Smooth muscle cell (in vitro differentiated cells): ENCODE data around the gene SLC9A3. TPM values are rescaled to one million over a fixed set of nuclear protein-coding genes. Genes with fewer than 3 reads are reported as not detected.

Source experiments
- DNase-seq: peaks from one replicate; lab custom pipeline; 2025; ENCODE audit not compliant: unreplicated experiment; lab: John Stamatoyannopoulos, UW
- H2AFZ ChIP-seq: fragments of 200-600 bp; sonication (generic); 2 replicates; pipeline ENCODE4 v1.6.0; 2016; ENCODE audit warnings: antibody characterized with exemption, low read depth, mild to moderate bottlenecking
- H3F3A ChIP-seq: fragments of 200-600 bp; sonication (generic); 2 replicates; pipeline ENCODE4 v1.6.0; 2017; ENCODE audit warnings: antibody characterized with exemption, low read depth
- H3K27ac ChIP-seq: fragments of 200-600 bp; sonication (generic); 2 replicates; pipeline ENCODE4 v1.5.1; 2016; ENCODE audit warnings: low read depth, mild to moderate bottlenecking
- H3K27me3 ChIP-seq: fragments of 200-600 bp; sonication (generic); 2 replicates; pipeline ENCODE4 v1.6.1; 2016; ENCODE audit warnings: low read depth, mild to moderate bottlenecking
- H3K36me3 ChIP-seq: fragments of 200-600 bp; sonication (generic); 2 replicates; pipeline ENCODE4 v1.5.1; 2016; ENCODE audit warnings: low read depth
- H3K4me1 ChIP-seq: fragments of 200-600 bp; sonication (generic); 2 replicates; pipeline ENCODE4 v1.5.1; 2016; ENCODE audit warnings: low read depth
- H3K4me2 ChIP-seq: fragments of 200-600 bp; sonication (generic); 2 replicates; pipeline ENCODE4 v1.6.0; 2016; ENCODE audit warnings: mild to moderate bottlenecking
- H3K4me3 ChIP-seq: fragments of 200-600 bp; sonication (generic); 2 replicates; pipeline ENCODE4 v1.5.1; 2016; ENCODE audit warnings: mild to moderate bottlenecking
- H3K79me2 ChIP-seq: fragments of 200-600 bp; sonication (generic); 2 replicates; pipeline ENCODE4 v1.6.0; 2016; ENCODE audit warnings: low read depth, mild to moderate bottlenecking
- H3K9ac ChIP-seq: fragments of 200-600 bp; sonication (generic); 2 replicates; pipeline ENCODE4 v1.6.0; 2016; ENCODE audit warnings: low read depth
- H3K9me3 ChIP-seq: fragments of 200-600 bp; sonication (generic); replicated peaks from 2 replicates; pipeline ENCODE4 v1.5.1; 2016; ENCODE audit warnings: low read depth
- H4K20me1 ChIP-seq: fragments of 200-600 bp; sonication (generic); 2 replicates; pipeline ENCODE4 v1.6.0; 2016; ENCODE audit warnings: low read depth
- WGBS: methylation state at CpG from one replicate; pipeline ENCODE4 v1.1.7; 2016; ENCODE audit warnings: low lambda C conversion rate; 5-methylcytosine and 5-hydroxymethylcytosine counted together
- polyA plus RNA-seq: library from polyadenylated mRNA; unstranded; fragments of >200 nt; fragmentation: Nextera tagmentation; extraction: Ambion mirVana; gene quantifications from 2 replicates; pipeline ENCODE4 v1.2.1, GENCODE V29; 2016
- total RNA-seq: library from RNA; depleted of rRNA; stranded (reverse); fragments of >200 nt; gene quantifications from 2 replicates; pipeline ENCODE4 v1.2.3, GENCODE V29; 2014
- TF ChIP-seq, protein P1 (sequence below): fragments of 200-600 bp; sonication (generic); IDR thresholded peaks from 2 replicates; pipeline ENCODE4 v1.5.1; 2017; ENCODE audit warnings: borderline replicate concordance, mild to moderate bottlenecking, antibody characterized with exemption; ENCODE audit not compliant: insufficient read depth, poor library complexity, severe bottlenecking

The SLC9A3 gene
- total and polyA plus RNA-seq, 2 experiments from 2014 or later = 1.1 to 1.8 TPM

- Histone ChIP-seq H3F3A (no peaks in the 10 kb centered on the region), H3K36me3 (no peaks in the 10 kb centered on the region), H3K27me3 (peaks cover 22% of the 10 kb centered on the region), H3K4me2 (no peak overlapping the region), H3K4me3 (no peak overlapping the region), H2AFZ (no peak overlapping the region), H3K9ac (no peak overlapping the region), H3K9me3 (no peaks in the 10 kb centered on the region), H3K79me2 (no peaks in the 10 kb centered on the region), H3K4me1 (no peaks in the 10 kb centered on the region), H3K27ac (no peak overlapping the region), H4K20me1 (no peaks in the 10 kb centered on the region)
- 81% methylated on average over 36 of the region's 36 CpGs for WGBS
- DNase-seq = no peak
- TF ChIP-seq, protein P1, sequence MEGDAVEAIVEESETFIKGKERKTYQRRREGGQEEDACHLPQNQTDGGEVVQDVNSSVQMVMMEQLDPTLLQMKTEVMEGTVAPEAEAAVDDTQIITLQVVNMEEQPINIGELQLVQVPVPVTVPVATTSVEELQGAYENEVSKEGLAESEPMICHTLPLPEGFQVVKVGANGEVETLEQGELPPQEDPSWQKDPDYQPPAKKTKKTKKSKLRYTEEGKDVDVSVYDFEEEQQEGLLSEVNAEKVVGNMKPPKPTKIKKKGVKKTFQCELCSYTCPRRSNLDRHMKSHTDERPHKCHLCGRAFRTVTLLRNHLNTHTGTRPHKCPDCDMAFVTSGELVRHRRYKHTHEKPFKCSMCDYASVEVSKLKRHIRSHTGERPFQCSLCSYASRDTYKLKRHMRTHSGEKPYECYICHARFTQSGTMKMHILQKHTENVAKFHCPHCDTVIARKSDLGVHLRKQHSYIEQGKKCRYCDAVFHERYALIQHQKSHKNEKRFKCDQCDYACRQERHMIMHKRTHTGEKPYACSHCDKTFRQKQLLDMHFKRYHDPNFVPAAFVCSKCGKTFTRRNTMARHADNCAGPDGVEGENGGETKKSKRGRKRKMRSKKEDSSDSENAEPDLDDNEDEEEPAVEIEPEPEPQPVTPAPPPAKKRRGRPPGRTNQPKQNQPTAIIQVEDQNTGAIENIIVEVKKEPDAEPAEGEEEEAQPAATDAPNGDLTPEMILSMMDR = no peak
Measured at GRCh38 chr5:502325-503079, 21.7 kb downstream of the SLC9A3 start.

DNA sequence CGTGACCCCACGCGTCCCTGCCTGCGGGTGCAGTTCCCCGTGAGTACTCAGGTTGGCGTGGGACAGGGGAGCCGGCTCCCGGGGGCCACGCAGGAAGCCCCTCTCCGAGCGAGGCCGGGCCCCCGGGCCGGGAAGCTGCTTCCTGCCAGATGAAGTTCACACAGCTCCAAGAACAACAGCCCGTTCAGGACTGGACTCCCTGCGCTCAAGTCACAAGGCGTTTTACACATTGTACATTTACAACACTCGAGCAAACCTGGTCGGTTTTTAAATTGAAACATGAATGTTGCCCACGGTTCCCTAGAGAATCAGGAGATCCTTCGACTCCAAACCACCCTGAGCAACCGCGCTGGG is 22.4 kb downstream of the SLC9A3 start:
- no peak overlapping the region for H3K4me3 ChIP-seq
- H3K79me2 ChIP-seq = no peaks in the 10 kb centered on the region
- DNase-seq = no peak
- no peak overlapping the region for H3K9ac ChIP-seq
- peaks cover 29% of the 10 kb centered on the region for H3K27me3 ChIP-seq
- H3K4me1 ChIP-seq = no peaks in the 10 kb centered on the region
- no peak overlapping the region for H2AFZ ChIP-seq
- no peak overlapping the region for H3K27ac ChIP-seq
- no peaks in the 10 kb centered on the region for H3K36me3 ChIP-seq
- TF ChIP-seq, protein P1 = no peak
- WGBS = 93% methylated on average over 21 of the region's 23 CpGs
- no peaks in the 10 kb centered on the region for H3K9me3 ChIP-seq
- no peak overlapping the region for H3K4me2 ChIP-seq
- no peaks in the 10 kb centered on the region for H3F3A ChIP-seq
- H4K20me1 ChIP-seq = no peaks in the 10 kb centered on the region

DNA sequence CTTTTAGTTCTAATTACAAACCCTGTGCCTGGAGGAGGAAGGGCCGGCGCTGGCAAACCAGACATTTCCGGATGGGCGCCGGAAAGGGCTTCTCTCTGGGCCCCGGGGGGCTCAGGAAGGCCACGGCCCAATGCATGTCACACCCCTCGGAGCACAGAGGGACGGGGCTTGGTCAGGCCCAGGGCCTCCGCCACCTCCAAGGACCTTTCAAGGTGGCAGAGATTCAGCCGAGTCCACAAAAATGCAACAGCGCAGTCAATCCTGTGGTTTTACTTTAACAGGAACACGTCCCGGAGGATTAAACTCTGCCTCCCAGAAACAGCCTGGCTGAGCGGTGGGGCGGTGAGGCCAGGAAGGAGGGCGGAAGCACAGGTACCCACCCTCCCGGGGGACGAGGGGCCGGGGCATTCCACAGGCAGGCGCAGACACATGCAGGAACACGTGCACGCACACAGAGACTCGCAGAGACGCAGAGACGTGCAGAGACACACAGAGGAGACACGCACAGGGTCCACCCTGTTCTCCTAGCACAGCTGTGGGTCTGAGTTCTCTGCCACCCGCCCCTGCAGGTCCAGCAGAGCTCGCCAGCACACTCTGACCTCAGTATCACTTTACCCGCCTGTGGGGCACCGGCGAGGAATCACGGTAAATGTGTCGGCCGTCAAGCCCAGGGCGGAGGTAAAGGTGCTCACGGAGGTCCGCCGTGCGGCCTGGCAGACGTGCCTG is 23.0 kb downstream of the SLC9A3 start:
- H3K4me2 ChIP-seq = no peak overlapping the region
- no peaks in the 10 kb centered on the region for H4K20me1 ChIP-seq
- H3K9me3 ChIP-seq = no peaks in the 10 kb centered on the region
- no peak overlapping the region for H3K4me3 ChIP-seq
- no peaks in the 10 kb centered on the region for H3K4me1 ChIP-seq
- no peak overlapping the region for H3K27ac ChIP-seq
- H3K27me3 ChIP-seq = peaks cover 34% of the 10 kb centered on the region
- no peaks in the 10 kb centered on the region for H3F3A ChIP-seq
- no peaks in the 10 kb centered on the region for H3K79me2 ChIP-seq
- no peaks in the 10 kb centered on the region for H3K36me3 ChIP-seq
- no peak overlapping the region for H2AFZ ChIP-seq
- H3K9ac ChIP-seq = no peak overlapping the region
- WGBS = 92% methylated on average over 41 of the region's 41 CpGs
- TF ChIP-seq, protein P1 = no peak
- DNase-seq = no peak
